SK-N-SH (cell line): ENCODE measurements around the gene MYH10. TPM values are rescaled to one million over a fixed set of nuclear protein-coding genes. Genes with fewer than 3 reads are reported as not detected.

Experiments
- CTCF ChIA-PET: fragments of 300-600, 350-600 bp; formaldehyde crosslinking; extraction: SDS; loops from one replicate; lab custom pipeline; 2021; lab: Yijun Ruan, JAX
- POLR2A ChIA-PET: fragments of 350-600 bp; sonication (Branson Sonifier 250); formaldehyde crosslinking; extraction: SDS; loops from one replicate; lab custom pipeline; 2020; ENCODE audit warnings: antibody characterized with exemption, inconsistent platforms; lab: Yijun Ruan, JAX
- DNase-seq: peaks from one replicate; pipeline ENCODE4 v3.0.0; 2012
- H2AFZ ChIP-seq: fragments of 200-600 bp; sonication (generic); 2 replicates; pipeline ENCODE4 v1.8.1; 2016; ENCODE audit warnings: antibody characterized with exemption, mild to moderate bottlenecking, low read depth
- H3F3A ChIP-seq: fragments of 200-600 bp; sonication (generic); replicated peaks from 2 replicates; pipeline ENCODE3; 2016; ENCODE audit warnings: antibody characterized with exemption, mild to moderate bottlenecking; ENCODE audit not compliant: insufficient read depth
- H3K27ac ChIP-seq, 2 experiments: fragments of 200-500 bp in 1 of 2; fragments of 200-600 bp in 1 of 2; sonication (Bioruptor generic) in 1 of 2; sonication (generic), shearing (Covaris generic) in 1 of 2; 2 replicates each; pipeline versions ENCODE4 v1.5.1 to v1.6.1; 2014 to 2016; ENCODE audit warnings: low read depth in 2 of 2, inconsistent platforms in 1 of 2, low read length in 1 of 2, mild to moderate bottlenecking in 1 of 2, mixed read lengths in 1 of 2
- H3K27me3 ChIP-seq: fragments of 200-600 bp; sonication (generic), shearing (Covaris generic); 2 replicates; pipeline ENCODE4 v1.6.1; 2016; ENCODE audit warnings: mixed run types; ENCODE audit not compliant: insufficient read depth
- H3K36me3 ChIP-seq, 2 experiments: fragments of 200-500 bp in 1 of 2; fragments of 200-600 bp in 1 of 2; sonication (Bioruptor generic) in 1 of 2; sonication (generic) in 1 of 2; replicated peaks in 1 of 2; 2 replicates each; pipeline versions ENCODE3 to v1.5.1; 2014 to 2016; ENCODE audit warnings: low read length in 1 of 2, mild to moderate bottlenecking in 1 of 2; ENCODE audit not compliant: insufficient read depth in 2 of 2, control insufficient read depth in 1 of 2
- H3K4me1 ChIP-seq, 2 experiments: fragments of 200-500 bp in 1 of 2; fragments of 200-600 bp in 1 of 2; sonication (Bioruptor generic) in 1 of 2; sonication (generic), shearing (Covaris generic) in 1 of 2; 2 replicates each; pipeline versions ENCODE4 v1.5.1 to v1.6.1; 2014 to 2016; ENCODE audit warnings: low read depth in 1 of 2, low read length in 1 of 2, mixed run types in 1 of 2; ENCODE audit not compliant: insufficient read depth in 2 of 2, control insufficient read depth in 1 of 2
- H3K4me2 ChIP-seq: fragments of 200-600 bp; sonication (generic), shearing (Covaris generic); 2 replicates; pipeline ENCODE4 v1.6.1; 2017; ENCODE audit warnings: mixed run types
- H3K4me3 ChIP-seq, 2 experiments: fragments of 200-500 bp in 1 of 2; fragments of 200-600 bp in 1 of 2; sonication (Bioruptor generic) in 1 of 2; sonication (generic), shearing (Covaris generic) in 1 of 2; 2 replicates each; pipeline versions ENCODE4 v1.5.1 to v1.8.1; 2014 to 2016; ENCODE audit warnings: low read depth in 2 of 2, inconsistent platforms in 1 of 2, low read length in 1 of 2, mild to moderate bottlenecking in 1 of 2, mixed read lengths in 1 of 2, moderate library complexity in 1 of 2
- H3K79me2 ChIP-seq: fragments of 200-600 bp; sonication (generic); 2 replicates; pipeline ENCODE4 v1.8.1; 2017; ENCODE audit warnings: mild to moderate bottlenecking; ENCODE audit not compliant: insufficient read depth
- H3K9ac ChIP-seq: fragments of 200-600 bp; sonication (generic); 2 replicates; pipeline ENCODE4 v1.6.1; 2017; ENCODE audit warnings: mixed run types
- H3K9me2 ChIP-seq: fragments of 200-600 bp; sonication (generic); 2 replicates; pipeline ENCODE4 v1.6.1; 2017; ENCODE audit warnings: mixed run types
- H3K9me3 ChIP-seq: fragments of 200-600 bp; sonication (generic); 2 replicates; pipeline ENCODE4 v1.6.1; 2017; ENCODE audit warnings: mixed run types, mild to moderate bottlenecking, moderate library complexity
- H4K20me1 ChIP-seq: fragments of 200-600 bp; sonication (generic); 2 replicates; pipeline ENCODE4 v1.6.1; 2017; ENCODE audit warnings: mild to moderate bottlenecking, mixed run types; ENCODE audit not compliant: insufficient read depth
- EP300 ChIP-seq, 2 experiments: IDR thresholded peaks; 2 replicates each; pipeline versions ENCODE4 v1.4.0 to v1.6.1; 2012; ENCODE audit warnings: borderline replicate concordance in 1 of 2, low read depth in 1 of 2, low read length in 1 of 2
- EZH2phosphoT487 ChIP-seq: fragments of 200-600 bp; sonication (generic); IDR thresholded peaks from 2 replicates; pipeline ENCODE4 v1.6.1; 2017; ENCODE audit warnings: low read depth, mixed run types, mild to moderate bottlenecking, antibody characterized with exemption, moderate library complexity, borderline replicate concordance
- FOSL2 ChIP-seq: IDR thresholded peaks from 2 replicates; pipeline ENCODE4 v1.4.0; 2012; ENCODE audit warnings: low read depth, mild to moderate bottlenecking, moderate library complexity, borderline replicate concordance
- GABPA ChIP-seq: IDR thresholded peaks from 2 replicates; pipeline ENCODE4 v1.4.0; 2012; ENCODE audit warnings: low read depth, mild to moderate bottlenecking
- MXI1 ChIP-seq: IDR thresholded peaks from 2 replicates; pipeline ENCODE4 v1.6.1; 2012; ENCODE audit warnings: mild to moderate bottlenecking, low read depth, low read length, improper control_type of control experiment
- NFIC ChIP-seq: IDR thresholded peaks from 2 replicates; pipeline ENCODE4 v1.4.0; 2012; ENCODE audit warnings: borderline replicate concordance
- POLR2AphosphoS5 ChIP-seq: IDR thresholded peaks from 2 replicates; pipeline ENCODE4 v1.6.1; 2012; ENCODE audit warnings: low read depth, low read length
- RAD21 ChIP-seq: IDR thresholded peaks from 2 replicates; pipeline ENCODE4 v1.6.1; 2012; ENCODE audit warnings: mild to moderate bottlenecking, low read length
- RFX5 ChIP-seq: IDR thresholded peaks from 2 replicates; pipeline ENCODE4 v1.6.1; 2012; ENCODE audit warnings: mild to moderate bottlenecking, improper control_type of control experiment, low read length
- YY1 ChIP-seq: IDR thresholded peaks from 2 replicates; pipeline ENCODE4 v1.4.0; 2012; ENCODE audit warnings: low read depth, mild to moderate bottlenecking
- WGBS: methylation state at CpG from one replicate; pipeline ENCODE4 v1.1.6; 2017; ENCODE audit warnings: low lambda C conversion rate; 5-methylcytosine and 5-hydroxymethylcytosine counted together
- polyA plus RNA-seq, 3 experiments: library from polyadenylated mRNA; depleted of rRNA; stranded (reverse); fragments of >200 nt; gene quantifications; 2 replicates each; pipeline ENCODE4 v1.2.3, GENCODE V29; 2012
- TF ChIP-seq, protein P1 (sequence below): IDR thresholded peaks from 2 replicates; pipeline ENCODE4 v1.4.0; 2012; ENCODE audit warnings: low read depth, borderline replicate concordance
- TF ChIP-seq, protein P2 (sequence below): fragments of 200-600 bp; sonication (generic); IDR thresholded peaks from 2 replicates; pipeline ENCODE4 v1.6.1; 2017; ENCODE audit warnings: antibody characterized with exemption, mild to moderate bottlenecking, moderate library complexity
- TF ChIP-seq, protein P3 (sequence below): IDR thresholded peaks from 2 replicates; pipeline ENCODE4 v1.4.0; 2012; ENCODE audit warnings: low read depth
- TF ChIP-seq, protein P4 (sequence below): IDR thresholded peaks from 2 replicates; pipeline ENCODE4; 2012

MYH10 gene
- polyA plus RNA-seq, 1 of the 3 experiments (the other 2 are of a cell fraction), result 64.2 TPM

DNA sequence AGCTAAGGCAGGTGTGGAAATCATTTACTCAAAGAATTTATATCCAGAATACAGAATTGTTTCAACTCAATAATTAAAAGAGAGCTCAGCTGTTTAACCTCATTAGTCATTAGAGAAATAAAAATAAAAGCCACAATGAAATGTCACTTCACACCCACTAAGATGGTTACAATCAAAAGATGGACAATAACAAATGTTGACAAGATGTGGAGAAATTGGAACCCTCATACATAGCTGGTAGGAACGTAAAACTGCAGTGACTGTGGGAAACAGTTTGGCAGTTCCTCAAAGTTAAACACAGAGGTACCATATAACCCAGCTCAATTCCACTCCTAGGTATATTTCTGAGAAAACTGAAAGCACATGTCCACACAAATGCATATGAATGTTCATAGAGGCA is 145.0 kb downstream of the MYH10 start (continued):
- TF ChIP-seq, protein P1, sequence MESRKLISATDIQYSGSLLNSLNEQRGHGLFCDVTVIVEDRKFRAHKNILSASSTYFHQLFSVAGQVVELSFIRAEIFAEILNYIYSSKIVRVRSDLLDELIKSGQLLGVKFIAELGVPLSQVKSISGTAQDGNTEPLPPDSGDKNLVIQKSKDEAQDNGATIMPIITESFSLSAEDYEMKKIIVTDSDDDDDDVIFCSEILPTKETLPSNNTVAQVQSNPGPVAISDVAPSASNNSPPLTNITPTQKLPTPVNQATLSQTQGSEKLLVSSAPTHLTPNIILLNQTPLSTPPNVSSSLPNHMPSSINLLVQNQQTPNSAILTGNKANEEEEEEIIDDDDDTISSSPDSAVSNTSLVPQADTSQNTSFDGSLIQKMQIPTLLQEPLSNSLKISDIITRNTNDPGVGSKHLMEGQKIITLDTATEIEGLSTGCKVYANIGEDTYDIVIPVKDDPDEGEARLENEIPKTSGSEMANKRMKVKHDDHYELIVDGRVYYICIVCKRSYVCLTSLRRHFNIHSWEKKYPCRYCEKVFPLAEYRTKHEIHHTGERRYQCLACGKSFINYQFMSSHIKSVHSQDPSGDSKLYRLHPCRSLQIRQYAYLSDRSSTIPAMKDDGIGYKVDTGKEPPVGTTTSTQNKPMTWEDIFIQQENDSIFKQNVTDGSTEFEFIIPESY, result no peak
- TF ChIP-seq NFIC (no peak), MXI1 (no peak), YY1 (no peak), EZH2phosphoT487 (no peak)
- TF ChIP-seq, protein P2, sequence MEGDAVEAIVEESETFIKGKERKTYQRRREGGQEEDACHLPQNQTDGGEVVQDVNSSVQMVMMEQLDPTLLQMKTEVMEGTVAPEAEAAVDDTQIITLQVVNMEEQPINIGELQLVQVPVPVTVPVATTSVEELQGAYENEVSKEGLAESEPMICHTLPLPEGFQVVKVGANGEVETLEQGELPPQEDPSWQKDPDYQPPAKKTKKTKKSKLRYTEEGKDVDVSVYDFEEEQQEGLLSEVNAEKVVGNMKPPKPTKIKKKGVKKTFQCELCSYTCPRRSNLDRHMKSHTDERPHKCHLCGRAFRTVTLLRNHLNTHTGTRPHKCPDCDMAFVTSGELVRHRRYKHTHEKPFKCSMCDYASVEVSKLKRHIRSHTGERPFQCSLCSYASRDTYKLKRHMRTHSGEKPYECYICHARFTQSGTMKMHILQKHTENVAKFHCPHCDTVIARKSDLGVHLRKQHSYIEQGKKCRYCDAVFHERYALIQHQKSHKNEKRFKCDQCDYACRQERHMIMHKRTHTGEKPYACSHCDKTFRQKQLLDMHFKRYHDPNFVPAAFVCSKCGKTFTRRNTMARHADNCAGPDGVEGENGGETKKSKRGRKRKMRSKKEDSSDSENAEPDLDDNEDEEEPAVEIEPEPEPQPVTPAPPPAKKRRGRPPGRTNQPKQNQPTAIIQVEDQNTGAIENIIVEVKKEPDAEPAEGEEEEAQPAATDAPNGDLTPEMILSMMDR, result no peak

DNA sequence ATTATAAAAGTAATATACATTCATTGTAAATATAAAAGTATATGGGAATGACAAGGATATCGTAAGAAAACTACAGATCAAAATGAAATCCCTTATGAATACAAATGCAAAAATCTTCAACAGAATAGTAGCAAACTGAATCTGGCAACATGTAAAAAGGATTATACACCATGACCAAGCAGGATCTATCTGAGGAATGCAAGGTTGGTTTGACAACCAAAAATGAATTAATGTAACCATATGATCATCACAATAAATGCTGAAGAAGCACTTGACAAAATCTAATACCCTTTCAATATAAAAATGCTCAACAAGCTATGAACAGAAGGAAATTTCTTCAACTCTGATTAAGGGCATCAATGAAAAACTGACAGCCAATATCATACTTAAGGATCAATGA is 146.1 kb downstream of the MYH10 start:
- POLR2A ChIA-PET, result no interaction called here
- Histone ChIP-seq H4K20me1 (no peaks in the 10 kb centered on the region), H3K36me3 (peaks cover 77 to 90% of the 10 kb centered on the region in 2 experiments)
- 97% methylated on average over 1 of the region's 1 CpG for WGBS
- TF ChIP-seq RFX5 (no peak), EP300 (IDR thresholded peaks at IDR 0.05; ENCODE audit: borderline replicate concordance in 1 of 2, low read depth in 1 of 2, low read length in 1 of 2) (no peak), POLR2AphosphoS5 (no peak), EZH2phosphoT487 (no peak), RAD21 (no peak), GABPA (no peak), FOSL2 (no peak), MXI1 (no peak)
- TF ChIP-seq, protein P3, sequence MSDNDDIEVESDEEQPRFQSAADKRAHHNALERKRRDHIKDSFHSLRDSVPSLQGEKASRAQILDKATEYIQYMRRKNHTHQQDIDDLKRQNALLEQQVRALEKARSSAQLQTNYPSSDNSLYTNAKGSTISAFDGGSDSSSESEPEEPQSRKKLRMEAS, result no peak
- TF ChIP-seq, protein P2, result no peak
- TF ChIP-seq, protein P4, sequence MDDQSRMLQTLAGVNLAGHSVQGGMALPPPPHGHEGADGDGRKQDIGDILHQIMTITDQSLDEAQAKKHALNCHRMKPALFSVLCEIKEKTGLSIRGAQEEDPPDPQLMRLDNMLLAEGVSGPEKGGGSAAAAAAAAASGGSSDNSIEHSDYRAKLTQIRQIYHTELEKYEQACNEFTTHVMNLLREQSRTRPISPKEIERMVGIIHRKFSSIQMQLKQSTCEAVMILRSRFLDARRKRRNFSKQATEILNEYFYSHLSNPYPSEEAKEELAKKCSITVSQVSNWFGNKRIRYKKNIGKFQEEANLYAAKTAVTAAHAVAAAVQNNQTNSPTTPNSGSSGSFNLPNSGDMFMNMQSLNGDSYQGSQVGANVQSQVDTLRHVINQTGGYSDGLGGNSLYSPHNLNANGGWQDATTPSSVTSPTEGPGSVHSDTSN, result no peak
- TF ChIP-seq, all 33 proteins: peak for 0
- no peaks in the 10 kb centered on the region for H3K27me3 ChIP-seq
- H3K9ac ChIP-seq, result no peak overlapping the region
- no peak overlapping the region for H3K4me3 ChIP-seq
- no peak for DNase-seq
- H3K27ac ChIP-seq, result no peak overlapping the region
- no peaks in the 10 kb centered on the region for H3K9me2 ChIP-seq
- no peaks in the 10 kb centered on the region for H3K79me2 ChIP-seq
- no peak overlapping the region for H2AFZ ChIP-seq
- H3F3A ChIP-seq, result peaks cover 14% of the 10 kb centered on the region
- CTCF ChIA-PET, result interaction anchor here (0.9 to 3.2 kb wide), 2 partner anchors 14 to 262 kb away, joined by 3 to 13 read pairs; no protein-coding TSS in a partner anchor
- H3K4me2 ChIP-seq, result no peak overlapping the region
- no peaks in the 10 kb centered on the region for H3K4me1 ChIP-seq
- H3K9me3 ChIP-seq, result peaks cover 9% of the 10 kb centered on the region; the same call in 1 of the 2 replicates
